ENCODE measurements around the gene TMEM119. TPM values are rescaled to one million over a fixed set of nuclear protein-coding genes. Genes with fewer than 3 reads are reported as not detected.

Gene TMEM119
- total and polyA plus RNA-seq, 2 experiments from 2014 or later: 54.4 to 69.7 TPM

GRCh38 chr12:108589028-108589839 lies 8.7 kb downstream of the TMEM119 start:
- H4K20me1 ChIP-seq (ENCODE audit: insufficient read depth, poor library complexity, severe bottlenecking): no peaks in the 10 kb centered on the region
- WGBS (ENCODE audit: low lambda C conversion rate, missing lambda C conversion rate): 31% methylated on average over 9 of the region's 15 CpGs
- H3K4me2 ChIP-seq: peak overlapping the region; percentile 68
- H3K9me2 ChIP-seq (replicated peaks; ENCODE audit: insufficient read depth): no peaks in the 10 kb centered on the region
- no peak overlapping the region for H2AFZ ChIP-seq
- no peaks in the 10 kb centered on the region for H3K36me3 ChIP-seq (replicated peaks; ENCODE audit: insufficient read depth, low read depth)
- H3K27me3 ChIP-seq: no peaks in the 10 kb centered on the region
- H3K9me3 ChIP-seq (ENCODE audit: low read depth): no peaks in the 10 kb centered on the region
- H3K4me3 ChIP-seq: no peak overlapping the region
- no peaks in the 10 kb centered on the region for H3K79me2 ChIP-seq
- peak; percentile 66 for DNase-seq (ENCODE audit: low spot score)
- H3K27ac ChIP-seq: peak overlapping the region; percentile 81
- H3K4me1 ChIP-seq (ENCODE audit: insufficient read depth): peaks cover 24% of the 10 kb centered on the region
- TF ChIP-seq CTCF (IDR thresholded peaks at IDR 0.05; ENCODE audit: poor library complexity) (no peak), EZH2phosphoT487 (IDR thresholded peaks at IDR 0.05; ENCODE audit: low read depth, severe bottlenecking, unreplicated experiment) (no peak), EZH2 (IDR thresholded peaks at IDR 0.05; ENCODE audit: borderline replicate concordance) (no peak)

- TF ChIP-seq EZH2 (IDR thresholded peaks at IDR 0.05; ENCODE audit: borderline replicate concordance): no peak
- TF ChIP-seq CTCF (IDR thresholded peaks at IDR 0.05; ENCODE audit: poor library complexity): no peak
- Histone ChIP-seq H3K79me2 (no peaks in the 10 kb centered on the region), H3K36me3 (replicated peaks; ENCODE audit: insufficient read depth, low read depth) (no peaks in the 10 kb centered on the region), H3K4me3 (no peak overlapping the region), H3K9me2 (replicated peaks; ENCODE audit: insufficient read depth) (no peaks in the 10 kb centered on the region), H3K4me2 (no peak overlapping the region), H2AFZ (no peak overlapping the region), H3K27me3 (no peaks in the 10 kb centered on the region), H3K4me1 (ENCODE audit: insufficient read depth) (peaks cover 37% of the 10 kb centered on the region), H3K27ac (no peak overlapping the region), H3K9me3 (ENCODE audit: low read depth) (no peaks in the 10 kb centered on the region), H4K20me1 (ENCODE audit: insufficient read depth, poor library complexity, severe bottlenecking) (no peaks in the 10 kb centered on the region)
- 68% methylated on average over 4 of the region's 4 CpGs for WGBS (ENCODE audit: low lambda C conversion rate, missing lambda C conversion rate)
- no peak for DNase-seq (ENCODE audit: low spot score)
These were observed 10.1 kb downstream of the TMEM119 start for GRCh38 chr12:108587826-108588225.

GRCh38 chr12:108586306-108586705 lies 11.6 kb downstream of the TMEM119 start:
- no peaks in the 10 kb centered on the region for H3K36me3 ChIP-seq (replicated peaks; ENCODE audit: insufficient read depth, low read depth)
- peaks cover 37% of the 10 kb centered on the region for H3K4me1 ChIP-seq (ENCODE audit: insufficient read depth)
- no peak overlapping the region for H2AFZ ChIP-seq
- no peaks in the 10 kb centered on the region for H3K9me3 ChIP-seq (ENCODE audit: low read depth)
- H3K4me2 ChIP-seq: no peak overlapping the region
- H3K27me3 ChIP-seq: no peaks in the 10 kb centered on the region
- H3K4me3 ChIP-seq: no peak overlapping the region
- 94% methylated on average over 11 of the region's 11 CpGs for WGBS (ENCODE audit: low lambda C conversion rate, missing lambda C conversion rate)
- no peaks in the 10 kb centered on the region for H3K79me2 ChIP-seq
- no peak for DNase-seq (ENCODE audit: low spot score)
- TF ChIP-seq EZH2 (IDR thresholded peaks at IDR 0.05; ENCODE audit: borderline replicate concordance) (no peak), CTCF (IDR thresholded peaks at IDR 0.05; ENCODE audit: poor library complexity) (no peak), EZH2phosphoT487 (IDR thresholded peaks at IDR 0.05; ENCODE audit: low read depth, severe bottlenecking, unreplicated experiment) (no peak)
- no peaks in the 10 kb centered on the region for H3K9me2 ChIP-seq (replicated peaks; ENCODE audit: insufficient read depth)
- no peak overlapping the region for H3K27ac ChIP-seq
- no peaks in the 10 kb centered on the region for H4K20me1 ChIP-seq (ENCODE audit: insufficient read depth, poor library complexity, severe bottlenecking)
